Keratinocyte (primary cell): ENCODE data around the gene ARL14EPL.
"Not testable (repeated sequence)": the region's sequence is repeated elsewhere in the genome, so short reads cannot be mapped to it uniquely, and the experiment has no call there.

ENCODE experiments used
- EZH2 ChIP-seq: IDR thresholded peaks from one replicate; pipeline ENCODE4 v1.6.1; 2012; ENCODE audit warnings: inconsistent platforms, mild to moderate bottlenecking, low read length, moderate library complexity
- TF ChIP-seq, protein P1 (sequence below), 3 experiments: IDR thresholded peaks in 1 of 3; conservative IDR thresholded peaks in 1 of 3; optimal IDR thresholded peaks in 1 of 3; 2 replicates in 2 of 3; 3 replicates in 1 of 3; pipeline versions ENCODE3 to v1.5.1; 2011; ENCODE audit warnings: low read length in 3 of 3, mild to moderate bottlenecking in 3 of 3, moderate library complexity in 2 of 3, control low read depth in 1 of 3, inconsistent platforms in 1 of 3; ENCODE audit not compliant: insufficient read depth in 2 of 3; ENCODE audit errors: extremely low read depth in 1 of 3

GRCh38 chr5:116086309-116086708 is 54.0 kb downstream of the ARL14EPL start:
- TF ChIP-seq, protein P1, sequence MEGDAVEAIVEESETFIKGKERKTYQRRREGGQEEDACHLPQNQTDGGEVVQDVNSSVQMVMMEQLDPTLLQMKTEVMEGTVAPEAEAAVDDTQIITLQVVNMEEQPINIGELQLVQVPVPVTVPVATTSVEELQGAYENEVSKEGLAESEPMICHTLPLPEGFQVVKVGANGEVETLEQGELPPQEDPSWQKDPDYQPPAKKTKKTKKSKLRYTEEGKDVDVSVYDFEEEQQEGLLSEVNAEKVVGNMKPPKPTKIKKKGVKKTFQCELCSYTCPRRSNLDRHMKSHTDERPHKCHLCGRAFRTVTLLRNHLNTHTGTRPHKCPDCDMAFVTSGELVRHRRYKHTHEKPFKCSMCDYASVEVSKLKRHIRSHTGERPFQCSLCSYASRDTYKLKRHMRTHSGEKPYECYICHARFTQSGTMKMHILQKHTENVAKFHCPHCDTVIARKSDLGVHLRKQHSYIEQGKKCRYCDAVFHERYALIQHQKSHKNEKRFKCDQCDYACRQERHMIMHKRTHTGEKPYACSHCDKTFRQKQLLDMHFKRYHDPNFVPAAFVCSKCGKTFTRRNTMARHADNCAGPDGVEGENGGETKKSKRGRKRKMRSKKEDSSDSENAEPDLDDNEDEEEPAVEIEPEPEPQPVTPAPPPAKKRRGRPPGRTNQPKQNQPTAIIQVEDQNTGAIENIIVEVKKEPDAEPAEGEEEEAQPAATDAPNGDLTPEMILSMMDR (optimal IDR thresholded peaks at IDR 0.05 in 1 of 3, IDR thresholded peaks at IDR 0.05 in 1 of 3, conservative IDR thresholded peaks at IDR 0.05 in 1 of 3; ENCODE audit: extremely low read depth in 1 of 3, insufficient read depth in 2 of 3, low read length in 3 of 3) = not testable (repeated sequence)
- not testable (repeated sequence) for TF ChIP-seq EZH2
